Activated T-cell treated with anti-CD3 and anti-CD28 coated beads, Interleukin-2, amount 50 U/mL, for 24 hours (primary cell): ENCODE measurements around the gene FGF1.
A peak's percentile ranks its signal among the peaks of the same experiment; 100 is the strongest.

Experiments
- DNase-seq: peaks from one replicate; pipeline ENCODE4 v3.0.0-alpha.2; 2020
- H3K27ac Mint-ChIP-seq: 2 replicates; pipeline ENCODE4 v1.8.0; 2020; ENCODE audit warnings: mild to moderate bottlenecking, mixed read lengths
- H3K27me3 Mint-ChIP-seq: 2 replicates; pipeline ENCODE4 v1.8.0; 2020; ENCODE audit warnings: mixed read lengths
- H3K36me3 Mint-ChIP-seq: 2 replicates; pipeline ENCODE4 v1.8.0; 2020; ENCODE audit warnings: low read depth, mixed read lengths
- H3K4me1 Mint-ChIP-seq: 2 replicates; pipeline ENCODE4 v1.8.0; 2020; ENCODE audit warnings: low read depth, mixed read lengths
- H3K4me3 Mint-ChIP-seq: 2 replicates; pipeline ENCODE4 v1.8.0; 2020; ENCODE audit warnings: mild to moderate bottlenecking, moderate library complexity, mixed read lengths
- H3K9me3 Mint-ChIP-seq: 2 replicates; pipeline ENCODE4 v1.8.0; 2020; ENCODE audit warnings: mixed read lengths

The FGF1 gene

DNA sequence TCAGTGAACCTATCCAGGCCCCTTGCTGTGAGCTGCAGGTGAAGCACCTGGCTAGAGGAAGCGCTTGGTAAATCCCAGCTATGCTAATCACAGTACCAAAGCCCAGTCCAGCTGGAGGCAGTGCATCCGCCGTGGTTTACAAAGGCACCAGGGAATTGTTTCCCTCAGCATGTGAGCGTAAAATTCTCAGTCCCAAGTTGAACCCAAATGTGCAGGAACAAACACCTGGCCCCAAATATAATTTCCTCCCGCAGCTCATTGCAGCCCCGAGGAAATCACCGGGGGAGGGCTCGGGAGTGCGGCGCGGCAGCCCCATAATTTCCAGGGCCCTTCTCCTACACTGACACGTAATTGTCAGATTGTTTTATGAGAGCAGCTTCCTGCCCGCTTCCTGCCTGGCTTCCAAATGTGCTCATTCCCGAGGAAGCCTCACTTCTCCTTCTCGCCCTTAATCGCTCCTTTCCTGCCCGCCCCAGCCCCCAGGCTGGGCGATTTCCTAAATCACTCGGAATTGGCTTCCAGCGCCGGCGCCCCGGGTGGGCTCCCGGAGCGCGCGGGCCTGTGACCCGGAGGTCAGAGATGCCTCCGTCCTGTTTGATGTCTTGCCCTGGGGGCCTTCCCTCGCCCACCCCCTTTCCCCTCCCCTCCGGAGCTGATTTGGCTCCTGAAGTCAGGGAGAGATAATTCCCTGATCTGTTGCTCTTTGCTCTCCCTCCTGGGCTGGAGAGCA lies 134.4 kb downstream of the FGF1 start:
- peaks cover 18% of the 10 kb centered on the region for H3K4me1 Mint-ChIP-seq
- peaks cover 49% of the 10 kb centered on the region for H3K27me3 Mint-ChIP-seq
- peak overlapping the region; percentile 25 for H3K4me3 Mint-ChIP-seq
- no peak for DNase-seq
- H3K27ac Mint-ChIP-seq, result no peak overlapping the region
- H3K36me3 Mint-ChIP-seq, result no peaks in the 10 kb centered on the region
- H3K9me3 Mint-ChIP-seq, result no peaks in the 10 kb centered on the region

DNA sequence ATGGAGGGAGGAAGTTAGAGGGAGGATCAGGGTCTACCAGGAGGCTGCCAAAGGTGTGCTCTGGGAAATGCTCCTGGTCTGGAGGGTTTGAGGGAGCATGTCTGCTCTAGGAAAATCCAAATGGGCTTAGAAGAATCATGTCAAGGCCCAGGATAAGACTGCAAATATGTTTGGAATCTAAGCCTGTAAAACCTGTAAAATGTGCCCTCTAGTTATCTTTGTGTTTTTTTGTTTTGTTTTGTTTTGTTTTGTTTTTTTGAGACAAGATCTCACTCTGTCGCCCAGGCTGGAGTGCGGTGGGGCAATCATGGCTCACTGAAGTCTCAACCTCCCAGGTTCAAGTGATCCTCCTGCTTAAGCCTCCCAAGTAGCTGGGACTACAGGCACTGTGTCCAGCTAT lies 135.4 kb downstream of the FGF1 start:
- Mint-ChIP-seq H3K4me3 (no peak overlapping the region), H3K4me1 (peaks cover 18% of the 10 kb centered on the region), H3K36me3 (no peaks in the 10 kb centered on the region), H3K9me3 (no peaks in the 10 kb centered on the region), H3K27me3 (peaks cover 47% of the 10 kb centered on the region), H3K27ac (no peak overlapping the region)
- DNase-seq, result no peak

- Mint-ChIP-seq H3K4me3 (no peak overlapping the region), H3K36me3 (no peaks in the 10 kb centered on the region), H3K27me3 (peaks cover 46% of the 10 kb centered on the region), H3K4me1 (peaks cover 18% of the 10 kb centered on the region), H3K27ac (no peak overlapping the region), H3K9me3 (no peaks in the 10 kb centered on the region)
- DNase-seq, result no peak
These were observed 136.1 kb downstream of the FGF1 start for GRCh38 chr5:142549834-142550233.

DNA sequence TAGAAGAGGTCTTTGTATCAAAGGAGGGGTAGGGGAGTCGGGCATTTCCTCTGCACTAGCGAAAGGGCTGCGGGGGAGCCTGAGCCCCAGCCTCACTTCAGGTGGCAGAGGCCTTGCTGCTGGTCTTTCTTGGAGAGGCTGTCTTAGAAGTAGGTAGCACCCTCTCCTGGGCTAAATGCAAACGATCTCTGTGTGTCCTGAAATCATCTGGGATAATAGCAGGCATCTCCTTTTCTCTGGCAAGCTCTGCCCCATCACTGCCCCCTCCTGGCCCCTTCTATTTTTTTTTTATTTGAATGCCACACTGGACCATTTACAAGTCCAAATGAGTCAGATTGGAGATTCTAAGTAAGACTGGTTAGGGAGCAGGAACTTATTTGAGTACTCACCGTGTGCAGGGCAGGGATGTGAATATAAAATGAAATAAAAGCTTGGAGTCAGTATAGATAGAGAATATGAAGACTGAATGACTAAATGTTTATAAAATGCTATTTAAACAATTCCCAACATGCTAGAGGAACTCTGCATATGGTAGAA lies 137.1 kb downstream of the FGF1 start:
- Mint-ChIP-seq H3K4me3 (no peak overlapping the region), H3K9me3 (no peaks in the 10 kb centered on the region)

DNA sequence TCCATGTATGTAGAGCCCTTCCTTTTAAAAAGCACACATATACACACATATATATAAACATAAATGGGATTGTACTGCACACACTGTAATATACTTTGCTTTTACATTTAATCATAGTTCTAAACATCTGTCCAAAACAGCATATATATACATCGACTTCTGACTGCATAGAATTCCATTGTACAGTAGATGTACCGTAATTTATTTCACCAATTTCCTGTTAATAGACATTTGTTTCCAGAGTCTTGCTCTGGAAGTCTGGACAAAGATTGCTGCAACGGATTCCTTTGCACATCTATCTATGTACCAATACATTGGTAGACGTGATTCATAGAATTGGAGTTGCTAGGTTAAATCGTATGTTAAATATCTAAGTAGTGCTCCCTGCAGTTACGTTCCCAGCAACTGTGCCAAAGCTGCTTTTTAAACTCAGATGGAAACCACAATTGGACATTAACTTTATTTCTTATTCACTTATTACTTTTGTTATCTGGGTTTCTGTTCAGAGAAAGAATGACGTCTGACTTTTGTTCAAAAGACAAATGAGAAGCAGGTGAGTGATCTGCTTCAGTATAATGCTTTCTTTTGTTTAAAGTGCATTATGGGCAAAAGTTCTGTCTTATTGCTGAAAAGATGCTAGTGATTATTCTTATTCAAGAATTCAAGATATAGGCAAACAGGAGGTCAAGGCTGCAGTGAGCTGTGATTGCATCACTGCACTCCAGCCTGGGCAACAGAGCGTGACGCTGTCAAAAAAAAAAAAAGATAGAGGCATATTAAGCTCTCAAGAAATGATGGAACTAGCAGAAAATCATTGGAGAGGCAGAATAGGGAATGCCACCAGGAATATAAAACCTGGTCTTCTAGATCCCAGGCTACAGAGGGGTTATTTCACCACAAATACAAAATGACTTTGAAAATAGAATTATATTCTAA lies 138.2 kb downstream of the FGF1 start:
- peaks cover 18% of the 10 kb centered on the region for H3K4me1 Mint-ChIP-seq
- H3K9me3 Mint-ChIP-seq, result no peaks in the 10 kb centered on the region
- no peak for DNase-seq
- no peak overlapping the region for H3K4me3 Mint-ChIP-seq
- no peaks in the 10 kb centered on the region for H3K36me3 Mint-ChIP-seq
- no peak overlapping the region for H3K27ac Mint-ChIP-seq
- H3K27me3 Mint-ChIP-seq, result peaks cover 26% of the 10 kb centered on the region

More for the DNA sequence above, 137.1 kb downstream of the FGF1 start:
- Mint-ChIP-seq H3K4me1 (peaks cover 18% of the 10 kb centered on the region), H3K27ac (no peak overlapping the region), H3K27me3 (peaks cover 37% of the 10 kb centered on the region), H3K36me3 (no peaks in the 10 kb centered on the region)
- DNase-seq, result peak; percentile 50

DNA sequence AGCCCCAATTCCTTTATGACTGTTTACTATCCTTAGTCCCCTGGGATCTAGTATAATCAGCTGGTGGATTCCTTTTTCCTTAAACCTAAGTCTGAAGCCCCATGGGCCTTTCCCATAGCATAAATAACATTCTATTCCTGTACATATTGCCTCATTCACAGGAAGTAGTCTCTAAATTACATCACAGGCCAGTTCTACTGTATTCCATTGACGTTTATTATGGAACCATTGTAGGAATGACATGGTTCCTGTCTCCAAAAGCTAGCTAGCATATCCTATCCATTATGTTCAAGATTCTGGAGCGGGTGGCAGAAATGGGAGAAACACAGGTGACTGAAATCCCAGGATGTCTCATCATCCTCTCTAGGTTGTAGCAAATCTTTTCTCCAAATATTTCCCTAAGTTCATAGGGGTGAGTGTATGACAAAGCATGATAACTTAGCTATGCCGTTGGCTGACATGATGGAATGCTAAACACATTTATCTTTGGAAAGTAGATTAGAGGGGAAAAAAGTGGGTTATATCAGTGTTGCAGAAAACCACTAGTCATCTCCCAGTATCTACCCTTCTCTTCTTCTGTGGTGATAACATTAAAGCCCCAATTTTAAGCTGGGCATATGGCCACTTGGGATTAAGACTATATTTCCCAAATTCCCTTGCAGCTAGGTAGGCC lies 140.1 kb downstream of the FGF1 start:
- no peak for DNase-seq
- peaks cover 10% of the 10 kb centered on the region for H3K4me1 Mint-ChIP-seq
- H3K27ac Mint-ChIP-seq, result no peak overlapping the region
- peaks cover 9% of the 10 kb centered on the region for H3K27me3 Mint-ChIP-seq
- no peak overlapping the region for H3K4me3 Mint-ChIP-seq
- H3K9me3 Mint-ChIP-seq, result no peaks in the 10 kb centered on the region
- no peaks in the 10 kb centered on the region for H3K36me3 Mint-ChIP-seq

- no peaks in the 10 kb centered on the region for H3K9me3 Mint-ChIP-seq
- H3K27me3 Mint-ChIP-seq, result peaks cover 3% of the 10 kb centered on the region
- H3K36me3 Mint-ChIP-seq, result no peaks in the 10 kb centered on the region
- H3K27ac Mint-ChIP-seq, result no peak overlapping the region
- peaks cover 10% of the 10 kb centered on the region for H3K4me1 Mint-ChIP-seq
- no peak overlapping the region for H3K4me3 Mint-ChIP-seq
- DNase-seq, result no peak
These were observed 140.8 kb downstream of the FGF1 start for GRCh38 chr5:142544946-142545649.

DNA sequence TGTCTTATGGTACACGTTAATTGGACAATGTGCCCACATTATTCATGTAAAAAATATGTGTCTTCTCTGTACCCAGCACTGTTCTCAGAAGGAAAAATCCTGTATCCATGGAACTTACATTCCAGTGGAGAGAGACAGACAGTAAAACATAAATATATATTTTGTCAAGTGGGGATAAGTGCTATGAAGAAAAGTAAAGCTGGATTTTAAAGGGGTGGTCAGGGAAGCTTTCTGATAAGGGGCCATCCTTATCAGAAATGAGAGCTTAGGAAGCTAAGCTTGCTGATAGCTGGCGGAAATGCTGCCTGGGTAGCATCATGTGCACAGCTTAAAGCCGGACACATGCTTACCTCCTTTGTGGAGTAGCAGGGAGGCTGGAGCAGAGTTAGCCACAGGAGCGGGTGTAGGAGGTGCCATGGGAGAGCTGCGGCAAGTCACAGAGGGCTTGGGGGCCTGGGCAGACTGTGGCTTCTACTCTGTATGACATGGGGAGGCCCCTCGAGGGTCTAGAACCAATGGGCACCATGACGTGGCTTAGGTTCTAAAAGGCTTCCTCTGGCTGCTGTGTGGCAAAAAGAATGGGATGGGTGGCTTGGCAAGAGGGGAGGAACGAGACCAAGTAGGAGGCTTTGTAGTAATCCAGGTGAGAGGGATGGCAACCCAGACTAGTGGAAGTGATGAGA lies 141.7 kb downstream of the FGF1 start:
- no peaks in the 10 kb centered on the region for H3K27me3 Mint-ChIP-seq
- H3K27ac Mint-ChIP-seq, result no peak overlapping the region
- H3K4me1 Mint-ChIP-seq, result peaks cover 7% of the 10 kb centered on the region
- DNase-seq, result no peak
- no peak overlapping the region for H3K4me3 Mint-ChIP-seq
- no peaks in the 10 kb centered on the region for H3K9me3 Mint-ChIP-seq
- no peaks in the 10 kb centered on the region for H3K36me3 Mint-ChIP-seq

GRCh38 chr5:142542906-142543305 lies 143.0 kb downstream of the FGF1 start:
- no peak for DNase-seq
- H3K9me3 Mint-ChIP-seq, result no peaks in the 10 kb centered on the region
- no peaks in the 10 kb centered on the region for H3K27me3 Mint-ChIP-seq
- no peak overlapping the region for H3K4me3 Mint-ChIP-seq
- H3K27ac Mint-ChIP-seq, result no peak overlapping the region
- H3K36me3 Mint-ChIP-seq, result no peaks in the 10 kb centered on the region
- peaks cover 6% of the 10 kb centered on the region for H3K4me1 Mint-ChIP-seq
